SK-N-MC (cell line): ENCODE results near the gene CCDC51.

Experiments used
- EZH2 ChIP-seq: fragments of 200-600 bp; sonication (generic); IDR thresholded peaks from one replicate; pipeline ENCODE4 v1.6.1; 2017; ENCODE audit warnings: antibody characterized with exemption
- FOXP2 ChIP-seq: optimal IDR thresholded peaks from 2 replicates; pipeline ENCODE3; 2011; ENCODE audit warnings: mild to moderate bottlenecking, moderate library complexity; ENCODE audit not compliant: insufficient read depth; ENCODE audit errors: extremely low read length, control extremely low read depth
- POLR2AphosphoS5 ChIP-seq: IDR thresholded peaks from 2 replicates; pipeline ENCODE4 v1.6.1; 2012; ENCODE audit warnings: mild to moderate bottlenecking, low read depth, low read length, borderline replicate concordance

DNA sequence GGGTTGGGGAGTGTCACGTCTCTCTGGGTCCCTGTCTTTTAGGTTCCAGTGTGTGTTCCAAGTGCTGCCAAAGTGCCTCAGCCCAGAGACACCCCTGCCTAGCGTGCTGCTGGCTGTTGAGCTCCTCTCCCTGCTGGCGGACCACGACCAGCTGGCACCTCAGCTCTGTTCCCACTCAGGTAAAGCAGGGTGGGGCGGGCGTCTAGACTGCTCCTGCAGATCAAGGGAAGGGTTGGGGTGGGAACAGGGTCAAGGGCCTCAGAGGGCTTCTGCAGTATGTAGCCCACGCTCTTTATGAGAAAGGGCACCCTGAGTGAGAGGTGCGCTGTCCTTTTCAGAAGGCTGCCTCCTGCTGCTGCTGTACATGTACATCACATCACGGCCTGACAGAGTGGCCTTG lies 23.8 kb upstream of the CCDC51 start:
- TF ChIP-seq EZH2 (no peak), FOXP2 (no peak), POLR2AphosphoS5 (no peak)
